Endothelial cell (in vitro differentiated cells): ENCODE data around the gene VPS51. TPM values are rescaled to one million over a fixed set of nuclear protein-coding genes. Genes with fewer than 3 reads are reported as not detected.

Experiments
- DNase-seq: peaks from one replicate; pipeline ENCODE4 v3.0.0; 2021; ENCODE audit warnings: low spot score
- H3K27ac Mint-ChIP-seq: one replicate; pipeline ENCODE4 v1.8.0; 2021; ENCODE audit warnings: mixed read lengths, inconsistent platforms; ENCODE audit not compliant: unreplicated experiment
- H3K27me3 Mint-ChIP-seq: one replicate; pipeline ENCODE4 v1.8.0; 2021; ENCODE audit warnings: mild to moderate bottlenecking, moderate library complexity, mixed read lengths, inconsistent platforms; ENCODE audit not compliant: unreplicated experiment
- H3K36me3 Mint-ChIP-seq: one replicate; pipeline ENCODE4 v1.8.0; 2021; ENCODE audit warnings: mild to moderate bottlenecking, low read depth, mixed read lengths, inconsistent platforms; ENCODE audit not compliant: unreplicated experiment
- H3K4me1 Mint-ChIP-seq: one replicate; pipeline ENCODE4 v1.8.0; 2021; ENCODE audit warnings: mild to moderate bottlenecking, mixed read lengths, inconsistent platforms; ENCODE audit not compliant: unreplicated experiment
- H3K4me3 Mint-ChIP-seq: one replicate; pipeline ENCODE4 v1.8.0; 2021; ENCODE audit warnings: mild to moderate bottlenecking, mixed read lengths, inconsistent platforms; ENCODE audit not compliant: unreplicated experiment
- H3K9me3 Mint-ChIP-seq: one replicate; pipeline ENCODE4 v1.8.0; 2021; ENCODE audit warnings: mixed read lengths, inconsistent platforms; ENCODE audit not compliant: unreplicated experiment
- total RNA-seq: library from RNA; stranded (reverse); fragmentation: NEBNext Ultra II Directional; extraction: Animal tissue kit (Norgen Biotek cat#: 25700); gene quantifications from one replicate; pipeline ENCODE4 v1.2.1, GENCODE V29; 2021; ENCODE audit not compliant: unreplicated experiment
- TF ChIP-seq, protein P1 (sequence below): fragments of 200-600 bp; sonication (generic); IDR thresholded peaks from one replicate; pipeline ENCODE4 v1.5.0; 2021; ENCODE audit warnings: antibody characterized with exemption; ENCODE audit not compliant: unreplicated experiment

Gene VPS51
- total RNA-seq, 1 donor from 2014 or later, result 161 TPM

DNA sequence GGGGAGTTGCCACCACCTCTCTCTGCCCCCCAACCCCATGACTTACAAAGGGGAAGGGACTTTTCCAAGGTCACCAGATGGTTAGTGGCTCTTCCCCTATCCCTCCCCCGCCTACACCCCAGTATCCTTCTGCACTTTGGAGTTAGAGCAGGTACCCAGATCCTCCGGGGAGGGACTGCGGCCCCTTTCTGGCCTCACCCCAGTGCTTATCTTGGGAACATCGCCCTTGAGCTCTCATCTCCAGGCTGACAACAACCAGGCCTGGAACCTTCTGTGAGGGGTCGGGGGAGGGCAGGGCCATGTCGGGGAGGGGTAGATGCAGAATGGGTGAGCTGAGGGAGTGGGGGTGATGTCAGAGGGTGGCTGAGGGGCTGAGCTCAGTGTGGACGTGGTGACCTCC, 30.2 kb upstream of the VPS51 start:
- H3K4me1 Mint-ChIP-seq, result no peaks in the 10 kb centered on the region
- H3K27me3 Mint-ChIP-seq, result peaks cover 13% of the 10 kb centered on the region
- H3K9me3 Mint-ChIP-seq, result no peaks in the 10 kb centered on the region
- no peak for DNase-seq
- H3K4me3 Mint-ChIP-seq, result no peak overlapping the region
- no peak overlapping the region for H3K27ac Mint-ChIP-seq
- H3K36me3 Mint-ChIP-seq, result no peaks in the 10 kb centered on the region
- TF ChIP-seq, protein P1, sequence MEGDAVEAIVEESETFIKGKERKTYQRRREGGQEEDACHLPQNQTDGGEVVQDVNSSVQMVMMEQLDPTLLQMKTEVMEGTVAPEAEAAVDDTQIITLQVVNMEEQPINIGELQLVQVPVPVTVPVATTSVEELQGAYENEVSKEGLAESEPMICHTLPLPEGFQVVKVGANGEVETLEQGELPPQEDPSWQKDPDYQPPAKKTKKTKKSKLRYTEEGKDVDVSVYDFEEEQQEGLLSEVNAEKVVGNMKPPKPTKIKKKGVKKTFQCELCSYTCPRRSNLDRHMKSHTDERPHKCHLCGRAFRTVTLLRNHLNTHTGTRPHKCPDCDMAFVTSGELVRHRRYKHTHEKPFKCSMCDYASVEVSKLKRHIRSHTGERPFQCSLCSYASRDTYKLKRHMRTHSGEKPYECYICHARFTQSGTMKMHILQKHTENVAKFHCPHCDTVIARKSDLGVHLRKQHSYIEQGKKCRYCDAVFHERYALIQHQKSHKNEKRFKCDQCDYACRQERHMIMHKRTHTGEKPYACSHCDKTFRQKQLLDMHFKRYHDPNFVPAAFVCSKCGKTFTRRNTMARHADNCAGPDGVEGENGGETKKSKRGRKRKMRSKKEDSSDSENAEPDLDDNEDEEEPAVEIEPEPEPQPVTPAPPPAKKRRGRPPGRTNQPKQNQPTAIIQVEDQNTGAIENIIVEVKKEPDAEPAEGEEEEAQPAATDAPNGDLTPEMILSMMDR, result no peak

- Mint-ChIP-seq H3K4me3 (no peak overlapping the region), H3K27me3 (peaks cover 9% of the 10 kb centered on the region), H3K27ac (no peak overlapping the region), H3K36me3 (no peaks in the 10 kb centered on the region), H3K4me1 (no peaks in the 10 kb centered on the region), H3K9me3 (no peaks in the 10 kb centered on the region)
- no peak for DNase-seq
- TF ChIP-seq, protein P1, result no peak
These were observed 29.7 kb upstream of the VPS51 start for GRCh38 chr11:65066315-65066714.

- Mint-ChIP-seq H3K36me3 (no peaks in the 10 kb centered on the region), H3K4me3 (no peak overlapping the region), H3K9me3 (no peaks in the 10 kb centered on the region), H3K4me1 (no peaks in the 10 kb centered on the region), H3K27me3 (peaks cover 7% of the 10 kb centered on the region), H3K27ac (no peak overlapping the region)
- TF ChIP-seq, protein P1, result no peak
- DNase-seq, result no peak
These were observed 29.2 kb upstream of the VPS51 start for GRCh38 chr11:65066805-65067291.

GRCh38 chr11:65067446-65067845, 28.6 kb upstream of the VPS51 start:
- no peaks in the 10 kb centered on the region for H3K36me3 Mint-ChIP-seq
- TF ChIP-seq, protein P1, result no peak
- DNase-seq, result no peak
- no peak overlapping the region for H3K4me3 Mint-ChIP-seq
- no peak overlapping the region for H3K27ac Mint-ChIP-seq
- no peaks in the 10 kb centered on the region for H3K4me1 Mint-ChIP-seq
- H3K27me3 Mint-ChIP-seq, result peaks cover 5% of the 10 kb centered on the region
- no peaks in the 10 kb centered on the region for H3K9me3 Mint-ChIP-seq

DNA sequence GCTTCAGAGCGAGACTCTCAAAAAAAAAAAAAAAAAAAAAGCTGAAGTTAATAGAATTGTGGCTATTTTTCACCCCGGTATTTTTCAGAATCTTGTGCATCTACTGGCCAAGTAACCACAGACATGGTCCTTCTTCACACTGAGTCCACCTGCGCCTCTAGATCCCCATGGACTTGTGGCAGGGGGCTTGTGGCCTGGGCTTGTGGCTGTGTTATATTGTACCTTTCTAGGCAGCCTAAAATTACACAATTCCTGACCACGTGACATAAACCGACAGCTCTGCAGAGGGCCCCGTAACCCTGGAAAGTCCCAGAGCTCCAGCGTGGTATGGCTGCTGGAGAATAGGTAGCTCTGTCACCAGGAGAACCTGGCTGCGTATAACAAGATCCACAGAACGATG, 26.8 kb upstream of the VPS51 start:
- no peak for DNase-seq
- Mint-ChIP-seq H3K27me3 (peaks cover 4% of the 10 kb centered on the region), H3K4me1 (no peaks in the 10 kb centered on the region), H3K27ac (no peak overlapping the region), H3K4me3 (no peak overlapping the region), H3K9me3 (no peaks in the 10 kb centered on the region), H3K36me3 (no peaks in the 10 kb centered on the region)
- TF ChIP-seq, protein P1, result no peak
